Uterus (tissue), 2 donors: ENCODE results near the gene STOX2.

Experiments
- POLR2A ChIP-seq, 2 donors: fragments of 450-650 bp; IDR thresholded peaks; one replicate each; pipeline ENCODE4 v1.6.1; 2016; ENCODE audit warnings: antibody characterized with exemption in 2 of 2, mild to moderate bottlenecking in 1 of 2, moderate library complexity in 1 of 2
- TF ChIP-seq, protein P1 (sequence below), 4 experiments: fragments of 200-600 bp in 2 of 4; fragments of 450-650 bp in 2 of 4; sonication (generic) in 2 of 4; IDR thresholded peaks; one replicate each; pipeline ENCODE4 v1.5.1; 2016 to 2019; ENCODE audit warnings: antibody characterized with exemption in 4 of 4, mild to moderate bottlenecking in 2 of 4, moderate library complexity in 1 of 4

DNA sequence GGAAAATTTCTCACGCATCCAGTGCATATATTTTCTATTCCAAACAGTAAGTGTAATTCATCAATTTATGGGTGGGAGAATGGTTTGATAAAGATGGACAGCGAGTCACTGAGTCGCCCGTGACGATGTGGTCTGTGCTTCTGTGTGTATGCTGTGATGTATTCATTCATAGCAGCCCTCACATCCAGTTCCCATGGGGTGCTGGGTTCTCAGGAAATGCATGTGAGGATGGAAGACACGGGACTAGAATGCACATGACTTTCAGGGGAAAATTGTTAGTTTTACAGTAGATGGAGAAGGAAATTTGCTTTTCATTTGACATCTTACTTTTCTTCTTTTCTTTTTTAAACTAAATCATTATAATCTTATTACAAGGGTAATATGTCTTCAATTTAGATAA is 152.9 kb downstream of the STOX2 start:
- TF ChIP-seq, protein P1, sequence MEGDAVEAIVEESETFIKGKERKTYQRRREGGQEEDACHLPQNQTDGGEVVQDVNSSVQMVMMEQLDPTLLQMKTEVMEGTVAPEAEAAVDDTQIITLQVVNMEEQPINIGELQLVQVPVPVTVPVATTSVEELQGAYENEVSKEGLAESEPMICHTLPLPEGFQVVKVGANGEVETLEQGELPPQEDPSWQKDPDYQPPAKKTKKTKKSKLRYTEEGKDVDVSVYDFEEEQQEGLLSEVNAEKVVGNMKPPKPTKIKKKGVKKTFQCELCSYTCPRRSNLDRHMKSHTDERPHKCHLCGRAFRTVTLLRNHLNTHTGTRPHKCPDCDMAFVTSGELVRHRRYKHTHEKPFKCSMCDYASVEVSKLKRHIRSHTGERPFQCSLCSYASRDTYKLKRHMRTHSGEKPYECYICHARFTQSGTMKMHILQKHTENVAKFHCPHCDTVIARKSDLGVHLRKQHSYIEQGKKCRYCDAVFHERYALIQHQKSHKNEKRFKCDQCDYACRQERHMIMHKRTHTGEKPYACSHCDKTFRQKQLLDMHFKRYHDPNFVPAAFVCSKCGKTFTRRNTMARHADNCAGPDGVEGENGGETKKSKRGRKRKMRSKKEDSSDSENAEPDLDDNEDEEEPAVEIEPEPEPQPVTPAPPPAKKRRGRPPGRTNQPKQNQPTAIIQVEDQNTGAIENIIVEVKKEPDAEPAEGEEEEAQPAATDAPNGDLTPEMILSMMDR (IDR thresholded peaks at IDR 0.05) = no peak
- no peak for TF ChIP-seq POLR2A (IDR thresholded peaks at IDR 0.05)
